ENCODE data around the gene OR2T8. TPM values are rescaled to one million over a fixed set of nuclear protein-coding genes. Genes with fewer than 3 reads are reported as not detected.
A peak's percentile ranks its signal among the peaks of the same experiment; 100 is the strongest.

Gene OR2T8
- total RNA-seq, 3 donors from 2014 or later (not counting 1 experiment from before 2014, with no cell fraction given) = not detected

DNA sequence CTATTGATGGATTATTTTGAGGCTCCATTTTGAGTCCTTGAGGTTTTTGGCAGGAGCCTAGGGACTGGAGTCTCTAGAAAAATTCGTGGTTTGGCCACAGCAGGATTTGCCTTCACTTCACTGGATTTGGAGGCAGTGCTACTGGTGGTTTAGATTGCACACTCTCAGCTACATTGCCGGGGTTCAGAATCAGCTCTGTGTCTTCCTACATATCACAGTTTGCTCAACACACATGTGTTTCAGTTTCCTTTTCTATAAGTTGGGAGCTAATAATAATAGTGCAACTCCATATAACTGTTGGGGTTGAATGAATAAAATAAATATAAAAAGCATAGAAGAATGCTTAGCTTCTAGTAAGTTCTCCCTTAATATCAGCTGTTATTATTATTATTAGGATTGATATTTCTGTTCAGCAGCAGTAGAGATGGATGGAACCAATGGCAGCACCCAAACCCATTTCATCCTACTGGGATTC lies 24.9 kb upstream of the OR2T8 start, which contains the start of gene OR2W3:
Gene OR2W3 (plus strand): TSS at position 425 of the 475 bp plus-strand sequence. CDS start 0 bp downstream, at position 425.
- Mint-ChIP-seq H3K4me1 (peaks cover 3 to 16% of the 10 kb centered on the region in 2 donors), H3K27me3 (ENCODE audit: low read depth in 2 of 2) (no peaks in the 10 kb centered on the region), H3K27ac (no peak within 1 kb of the TSS), H3K9me3 (peaks cover 0 to 12% of the 10 kb centered on the region in 2 donors), H3K4me3 (peak within 1 kb of the TSS; percentile 47), H3K36me3 (no peaks in the 10 kb centered on the region)
- no peaks in the 10 kb centered on the region for H3K36me3 ChIP-seq (ENCODE audit: control insufficient read depth, insufficient read depth, low read length)
- DNase-seq (no peak), ATAC-seq (no peak)
- H3K4me3 ChIP-seq (ENCODE audit: low read length) = no peak within 1 kb of the TSS
- H3K27ac ChIP-seq (ENCODE audit: low read length) = no peak within 1 kb of the TSS
- TF ChIP-seq, protein P1, sequence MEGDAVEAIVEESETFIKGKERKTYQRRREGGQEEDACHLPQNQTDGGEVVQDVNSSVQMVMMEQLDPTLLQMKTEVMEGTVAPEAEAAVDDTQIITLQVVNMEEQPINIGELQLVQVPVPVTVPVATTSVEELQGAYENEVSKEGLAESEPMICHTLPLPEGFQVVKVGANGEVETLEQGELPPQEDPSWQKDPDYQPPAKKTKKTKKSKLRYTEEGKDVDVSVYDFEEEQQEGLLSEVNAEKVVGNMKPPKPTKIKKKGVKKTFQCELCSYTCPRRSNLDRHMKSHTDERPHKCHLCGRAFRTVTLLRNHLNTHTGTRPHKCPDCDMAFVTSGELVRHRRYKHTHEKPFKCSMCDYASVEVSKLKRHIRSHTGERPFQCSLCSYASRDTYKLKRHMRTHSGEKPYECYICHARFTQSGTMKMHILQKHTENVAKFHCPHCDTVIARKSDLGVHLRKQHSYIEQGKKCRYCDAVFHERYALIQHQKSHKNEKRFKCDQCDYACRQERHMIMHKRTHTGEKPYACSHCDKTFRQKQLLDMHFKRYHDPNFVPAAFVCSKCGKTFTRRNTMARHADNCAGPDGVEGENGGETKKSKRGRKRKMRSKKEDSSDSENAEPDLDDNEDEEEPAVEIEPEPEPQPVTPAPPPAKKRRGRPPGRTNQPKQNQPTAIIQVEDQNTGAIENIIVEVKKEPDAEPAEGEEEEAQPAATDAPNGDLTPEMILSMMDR (IDR thresholded peaks at IDR 0.05) = no peak
- H3K4me1 ChIP-seq (ENCODE audit: control insufficient read depth, insufficient read depth, low read length) = no peaks in the 10 kb centered on the region
- WGBS (ENCODE audit: insufficient coverage) = 0% methylated on average over 1 of the region's 2 CpGs
- intact Hi-C loops (cut with micrococcal nuclease) = no loop called here
- peaks cover 7% of the 10 kb centered on the region for H3K9me3 ChIP-seq (ENCODE audit: control insufficient read depth, insufficient read depth, low read length)
- H3K27me3 ChIP-seq (ENCODE audit: control insufficient read depth, insufficient read depth, low read length) = no peaks in the 10 kb centered on the region

DNA sequence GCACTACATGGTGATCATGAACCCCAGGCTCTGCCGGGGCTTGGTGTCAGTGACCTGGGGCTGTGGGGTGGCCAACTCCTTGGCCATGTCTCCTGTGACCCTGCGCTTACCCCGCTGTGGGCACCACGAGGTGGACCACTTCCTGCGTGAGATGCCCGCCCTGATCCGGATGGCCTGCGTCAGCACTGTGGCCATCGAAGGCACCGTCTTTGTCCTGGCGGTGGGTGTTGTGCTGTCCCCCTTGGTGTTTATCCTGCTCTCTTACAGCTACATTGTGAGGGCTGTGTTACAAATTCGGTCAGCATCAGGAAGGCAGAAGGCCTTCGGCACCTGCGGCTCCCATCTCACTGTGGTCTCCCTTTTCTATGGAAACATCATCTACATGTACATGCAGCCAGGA lies 24.1 kb upstream of the OR2T8 start:
- Mint-ChIP-seq H3K9me3 (peaks cover 0 to 12% of the 10 kb centered on the region in 2 donors), H3K27ac (no peak overlapping the region), H3K4me1 (peaks cover 3 to 16% of the 10 kb centered on the region in 2 donors), H3K27me3 (ENCODE audit: low read depth in 2 of 2) (no peaks in the 10 kb centered on the region), H3K4me3 (peak overlapping the region; percentile 47), H3K36me3 (no peaks in the 10 kb centered on the region)
- intact Hi-C loops (cut with micrococcal nuclease) = no loop called here
- 82% methylated on average over 14 of the region's 14 CpGs for WGBS (ENCODE audit: insufficient coverage)
- TF ChIP-seq, protein P1 (IDR thresholded peaks at IDR 0.05) = no peak
- Histone ChIP-seq H3K36me3 (ENCODE audit: control insufficient read depth, insufficient read depth, low read length) (no peaks in the 10 kb centered on the region), H3K4me3 (ENCODE audit: low read length) (no peak overlapping the region), H3K9me3 (ENCODE audit: control insufficient read depth, insufficient read depth, low read length) (peaks cover 7% of the 10 kb centered on the region), H3K27me3 (ENCODE audit: control insufficient read depth, insufficient read depth, low read length) (no peaks in the 10 kb centered on the region), H3K4me1 (ENCODE audit: control insufficient read depth, insufficient read depth, low read length) (no peaks in the 10 kb centered on the region), H3K27ac (ENCODE audit: low read length) (no peak overlapping the region)
- DNase-seq = no peak
- ATAC-seq = no peak

- Mint-ChIP-seq H3K27ac (peak overlapping the region in 1 of 2 donors; percentile 1), H3K27me3 (ENCODE audit: low read depth in 2 of 2) (no peaks in the 10 kb centered on the region), H3K4me3 (no peak overlapping the region), H3K4me1 (peaks cover 24 to 33% of the 10 kb centered on the region in 2 donors), H3K9me3 (peaks cover 2 to 5% of the 10 kb centered on the region in 2 donors), H3K36me3 (no peaks in the 10 kb centered on the region)
- no peak for ATAC-seq
- intact Hi-C loops (cut with micrococcal nuclease) = no loop called here
- WGBS (ENCODE audit: insufficient coverage) = 88% methylated on average over 4 of the region's 6 CpGs
- Histone ChIP-seq H3K4me3 (ENCODE audit: low read length) (no peak overlapping the region), H3K4me1 (ENCODE audit: control insufficient read depth, insufficient read depth, low read length) (peaks cover 4% of the 10 kb centered on the region), H3K36me3 (ENCODE audit: control insufficient read depth, insufficient read depth, low read length) (no peaks in the 10 kb centered on the region), H3K9me3 (ENCODE audit: control insufficient read depth, insufficient read depth, low read length) (no peaks in the 10 kb centered on the region), H3K27me3 (ENCODE audit: control insufficient read depth, insufficient read depth, low read length) (no peaks in the 10 kb centered on the region), H3K27ac (ENCODE audit: low read length) (no peak overlapping the region)
- TF ChIP-seq, protein P1 (IDR thresholded peaks at IDR 0.05) = no peak
- no peak for DNase-seq
Observed at GRCh38 chr1:247904122-247904521, 15.9 kb upstream of the OR2T8 start.

GRCh38 chr1:247905181-247905580 lies 14.9 kb upstream of the OR2T8 start:
- Histone ChIP-seq H3K4me1 (ENCODE audit: control insufficient read depth, insufficient read depth, low read length) (peaks cover 4% of the 10 kb centered on the region), H3K4me3 (ENCODE audit: low read length) (no peak overlapping the region), H3K27me3 (ENCODE audit: control insufficient read depth, insufficient read depth, low read length) (no peaks in the 10 kb centered on the region), H3K27ac (ENCODE audit: low read length) (no peak overlapping the region), H3K9me3 (ENCODE audit: control insufficient read depth, insufficient read depth, low read length) (no peaks in the 10 kb centered on the region), H3K36me3 (ENCODE audit: control insufficient read depth, insufficient read depth, low read length) (no peaks in the 10 kb centered on the region)
- H3K27ac Mint-ChIP-seq = peak overlapping the region in 1 of 2 donors; percentile 36
- peaks cover 2 to 3% of the 10 kb centered on the region in 2 donors for H3K9me3 Mint-ChIP-seq
- 88% methylated on average over 13 of the region's 13 CpGs for WGBS (ENCODE audit: insufficient coverage)
- intact Hi-C loops (cut with micrococcal nuclease) = no loop called here
- no peak for ATAC-seq
- no peak for DNase-seq
- TF ChIP-seq, protein P1 (IDR thresholded peaks at IDR 0.05) = no peak
- H3K27me3 Mint-ChIP-seq (ENCODE audit: low read depth in 2 of 2) = no peaks in the 10 kb centered on the region
- H3K4me3 Mint-ChIP-seq = peak overlapping the region; percentile 5
- H3K4me1 Mint-ChIP-seq = peaks cover 24 to 33% of the 10 kb centered on the region in 2 donors
- no peaks in the 10 kb centered on the region for H3K36me3 Mint-ChIP-seq

All from natural killer cell (primary cell).